Neural crest cell (in vitro differentiated cells): ENCODE results near the gene TLR8. TPM values are rescaled to one million over a fixed set of nuclear protein-coding genes. Genes with fewer than 3 reads are reported as not detected.

Experiments used
- DNase-seq: peaks from one replicate; pipeline ENCODE4 v3.0.0; 2021; ENCODE audit warnings: low read depth, mixed read lengths, low spot score
- H3K27ac Mint-ChIP-seq: one replicate; pipeline ENCODE4 v1.8.0; 2021; ENCODE audit warnings: mild to moderate bottlenecking, mixed read lengths; ENCODE audit not compliant: unreplicated experiment
- H3K27me3 Mint-ChIP-seq: 2 replicates; pipeline ENCODE4 v1.8.0; 2021; ENCODE audit warnings: low read depth, mild to moderate bottlenecking, mixed read lengths
- H3K36me3 Mint-ChIP-seq: 2 replicates; pipeline ENCODE4 v1.8.0; 2021; ENCODE audit warnings: low read depth, mild to moderate bottlenecking, mixed read lengths
- H3K4me1 Mint-ChIP-seq: 2 replicates; pipeline ENCODE4 v1.8.0; 2021; ENCODE audit warnings: mixed read lengths
- H3K4me3 Mint-ChIP-seq: one replicate; pipeline ENCODE4 v1.8.0; 2021; ENCODE audit warnings: mild to moderate bottlenecking, mixed read lengths
- H3K9me3 Mint-ChIP-seq: 2 replicates; pipeline ENCODE4 v1.8.0; 2021; ENCODE audit warnings: mixed read lengths
- CTCF ChIP-seq: fragments of 200-600 bp; sonication (generic); conservative IDR thresholded peaks from 2 replicates; pipeline ENCODE4 v1.5.0; 2021; ENCODE audit warnings: antibody characterized with exemption, mild to moderate bottlenecking
- total RNA-seq: library from RNA; stranded (reverse); gene quantifications from 2 replicates; pipeline ENCODE4 v1.2.1, GENCODE V29; 2021

The TLR8 gene
- total RNA-seq, 1 donor from 2014 or later, result not detected

- Mint-ChIP-seq H3K27me3 (no peaks in the 10 kb centered on the region), H3K4me3 (no peak overlapping the region), H3K27ac (no peak overlapping the region), H3K4me1 (no peaks in the 10 kb centered on the region), H3K9me3 (peaks cover 15% of the 10 kb centered on the region), H3K36me3 (no peaks in the 10 kb centered on the region)
- DNase-seq, result no peak
- no peak for TF ChIP-seq CTCF
These were observed 35.2 kb upstream of the TLR8 start for GRCh38 chrX:12871257-12871656.

GRCh38 chrX:12872741-12873140 is 33.7 kb upstream of the TLR8 start:
- H3K27ac Mint-ChIP-seq, result no peak overlapping the region
- H3K9me3 Mint-ChIP-seq, result peaks cover 17% of the 10 kb centered on the region

GRCh38 chrX:12874581-12874980 is 31.8 kb upstream of the TLR8 start:
- no peak for DNase-seq
- H3K27me3 Mint-ChIP-seq, result no peaks in the 10 kb centered on the region
- H3K36me3 Mint-ChIP-seq, result no peaks in the 10 kb centered on the region
- no peak overlapping the region for H3K27ac Mint-ChIP-seq
- peaks cover 14% of the 10 kb centered on the region for H3K9me3 Mint-ChIP-seq
- H3K4me3 Mint-ChIP-seq, result no peak overlapping the region
- no peak for TF ChIP-seq CTCF
- H3K4me1 Mint-ChIP-seq, result peaks cover 17% of the 10 kb centered on the region

More at GRCh38 chrX:12872741-12873140, 33.7 kb upstream of the TLR8 start:
- H3K27me3 Mint-ChIP-seq, result no peaks in the 10 kb centered on the region
- peaks cover 6% of the 10 kb centered on the region for H3K4me1 Mint-ChIP-seq
- no peak for TF ChIP-seq CTCF
- no peaks in the 10 kb centered on the region for H3K36me3 Mint-ChIP-seq
- no peak overlapping the region for H3K4me3 Mint-ChIP-seq
- no peak for DNase-seq

GRCh38 chrX:12877386-12877785 is 29.0 kb upstream of the TLR8 start:
- DNase-seq, result no peak
- H3K27ac Mint-ChIP-seq, result no peak overlapping the region
- no peak for TF ChIP-seq CTCF
- H3K4me3 Mint-ChIP-seq, result no peak overlapping the region
- H3K27me3 Mint-ChIP-seq, result no peaks in the 10 kb centered on the region
- H3K4me1 Mint-ChIP-seq, result peaks cover 17% of the 10 kb centered on the region
- H3K9me3 Mint-ChIP-seq, result peaks cover 15% of the 10 kb centered on the region
- no peaks in the 10 kb centered on the region for H3K36me3 Mint-ChIP-seq

GRCh38 chrX:12878536-12878935 is 27.9 kb upstream of the TLR8 start:
- DNase-seq, result no peak
- H3K36me3 Mint-ChIP-seq, result no peaks in the 10 kb centered on the region
- no peak overlapping the region for H3K4me3 Mint-ChIP-seq
- H3K4me1 Mint-ChIP-seq, result peaks cover 17% of the 10 kb centered on the region
- H3K27ac Mint-ChIP-seq, result no peak overlapping the region
- H3K9me3 Mint-ChIP-seq, result peaks cover 11% of the 10 kb centered on the region
- no peaks in the 10 kb centered on the region for H3K27me3 Mint-ChIP-seq
- no peak for TF ChIP-seq CTCF

GRCh38 chrX:12881914-12882313 is 24.5 kb upstream of the TLR8 start:
- no peak for TF ChIP-seq CTCF
- peaks cover 6% of the 10 kb centered on the region for H3K9me3 Mint-ChIP-seq

More at GRCh38 chrX:12881914-12882313, 24.5 kb upstream of the TLR8 start:
- Mint-ChIP-seq H3K27me3 (no peaks in the 10 kb centered on the region), H3K4me3 (no peak overlapping the region), H3K36me3 (no peaks in the 10 kb centered on the region), H3K4me1 (peaks cover 17% of the 10 kb centered on the region), H3K27ac (no peak overlapping the region)
- DNase-seq, result no peak
